PC-9 (cell line): ENCODE data around the gene SMOC2.

Experiments
- EZH2 ChIP-seq: fragments of 200-600 bp; sonication (generic); IDR thresholded peaks from 2 replicates; pipeline ENCODE4 v1.8.0; 2017; ENCODE audit warnings: antibody characterized with exemption, low read depth
- TF ChIP-seq, protein P1 (sequence below): fragments of 200-600 bp; sonication (generic); conservative IDR thresholded peaks from 2 replicates; pipeline ENCODE4 v1.6.1; 2017; ENCODE audit warnings: mixed run types, antibody characterized with exemption, mild to moderate bottlenecking, moderate library complexity

DNA sequence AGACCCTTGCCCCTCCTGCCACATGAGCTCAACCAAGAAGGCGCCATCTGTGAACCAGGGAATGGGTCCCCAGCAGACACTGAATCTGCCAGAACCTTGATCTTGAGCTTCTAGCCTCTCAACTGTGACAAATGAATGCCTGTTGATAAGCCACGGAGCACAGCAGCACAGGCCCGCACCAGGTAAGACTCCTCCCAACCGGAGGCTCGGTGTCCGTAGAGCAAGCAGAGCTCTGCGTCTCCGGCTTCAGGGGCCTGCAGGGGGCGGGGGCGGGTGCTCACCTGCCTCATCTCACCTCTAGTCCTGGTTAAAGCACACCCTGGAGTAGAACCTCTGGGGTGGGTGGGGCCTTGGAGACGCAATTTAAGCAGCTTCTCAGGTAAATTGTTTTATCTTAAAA is 122.7 kb downstream of the SMOC2 start:
- TF ChIP-seq, protein P1, sequence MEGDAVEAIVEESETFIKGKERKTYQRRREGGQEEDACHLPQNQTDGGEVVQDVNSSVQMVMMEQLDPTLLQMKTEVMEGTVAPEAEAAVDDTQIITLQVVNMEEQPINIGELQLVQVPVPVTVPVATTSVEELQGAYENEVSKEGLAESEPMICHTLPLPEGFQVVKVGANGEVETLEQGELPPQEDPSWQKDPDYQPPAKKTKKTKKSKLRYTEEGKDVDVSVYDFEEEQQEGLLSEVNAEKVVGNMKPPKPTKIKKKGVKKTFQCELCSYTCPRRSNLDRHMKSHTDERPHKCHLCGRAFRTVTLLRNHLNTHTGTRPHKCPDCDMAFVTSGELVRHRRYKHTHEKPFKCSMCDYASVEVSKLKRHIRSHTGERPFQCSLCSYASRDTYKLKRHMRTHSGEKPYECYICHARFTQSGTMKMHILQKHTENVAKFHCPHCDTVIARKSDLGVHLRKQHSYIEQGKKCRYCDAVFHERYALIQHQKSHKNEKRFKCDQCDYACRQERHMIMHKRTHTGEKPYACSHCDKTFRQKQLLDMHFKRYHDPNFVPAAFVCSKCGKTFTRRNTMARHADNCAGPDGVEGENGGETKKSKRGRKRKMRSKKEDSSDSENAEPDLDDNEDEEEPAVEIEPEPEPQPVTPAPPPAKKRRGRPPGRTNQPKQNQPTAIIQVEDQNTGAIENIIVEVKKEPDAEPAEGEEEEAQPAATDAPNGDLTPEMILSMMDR = no peak
- no peak for TF ChIP-seq EZH2
